ENCODE results near the gene NOC2L. TPM values are rescaled to one million over a fixed set of nuclear protein-coding genes. Genes with fewer than 3 reads are reported as not detected.

The NOC2L gene
- total RNA-seq, 1 experiment from 2014 or later, result 130 TPM

- no peak overlapping the region for H2BK5ac ChIP-seq (ENCODE audit: insufficient read length, low read length)
- no peak overlapping the region for H3K23ac ChIP-seq (ENCODE audit: insufficient read length, low read depth, low read length)
- no peak overlapping the region for H3T11ph ChIP-seq (ENCODE audit: low read length)
- H3K4me3 Mint-ChIP-seq, result no peak overlapping the region
- H2AK5ac ChIP-seq (ENCODE audit: insufficient read length, low read length), result no peak overlapping the region
- no peak for TF ChIP-seq CTCF (conservative IDR thresholded peaks at IDR 0.05)
- H2BK20ac ChIP-seq (ENCODE audit: low read depth, low read length, poor library complexity, severe bottlenecking), result no peak overlapping the region
- no peaks in the 10 kb centered on the region for H3K79me1 ChIP-seq (ENCODE audit: insufficient read depth, low read depth, low read length, poor library complexity, severe bottlenecking)
- no peak overlapping the region for H3K9ac ChIP-seq (ENCODE audit: extremely low read depth, insufficient read length, low read length)
- no peak overlapping the region for H3K14ac ChIP-seq (ENCODE audit: insufficient read depth, low read length)
- no peak overlapping the region for H4K5ac ChIP-seq (ENCODE audit: insufficient read length, low read depth, low read length)
- H3K9me3 Mint-ChIP-seq, result peaks cover 2 to 5% of the 10 kb centered on the region in 2 experiments; a peak in 2 of 5 replicates
- H3K56ac ChIP-seq (ENCODE audit: insufficient read length, low read depth, low read length), result no peak overlapping the region
- no peaks in the 10 kb centered on the region for H3K23me2 ChIP-seq (ENCODE audit: insufficient read length, low read depth, low read length, poor library complexity, severe bottlenecking)
- peaks cover 17 to 22% of the 10 kb centered on the region in 2 experiments for H3K4me1 Mint-ChIP-seq
- H3K27me3 ChIP-seq (ENCODE audit: insufficient read depth, low read length), result peaks cover 41% of the 10 kb centered on the region
- peaks cover 0 to 4% (median 0%) of the 10 kb centered on the region in 3 experiments; a peak in 3 of 7 replicates for H3K36me3 Mint-ChIP-seq (ENCODE audit: insufficient read depth in 1 of 3, low read depth in 3 of 3)
- no peak overlapping the region for H3K27ac Mint-ChIP-seq
- no peak overlapping the region for H3K4ac ChIP-seq (ENCODE audit: low read depth, low read length)
- no CpG with 5 or more reads among the region's 29 CpGs for WGBS (ENCODE audit: extremely low coverage, insufficient read length, low lambda C conversion rate)
- no peak overlapping the region for H3K18ac ChIP-seq (ENCODE audit: insufficient read length, low read depth, low read length)
- no peak overlapping the region for H2BK15ac ChIP-seq (ENCODE audit: low read depth, low read length)
- H3K4me2 ChIP-seq (ENCODE audit: insufficient read depth, insufficient read length, low read length), result no peak overlapping the region
- H2BK12ac ChIP-seq (ENCODE audit: insufficient read length, low read depth, low read length), result no peak overlapping the region
- H3K79me2 ChIP-seq (ENCODE audit: insufficient read depth, low read length), result no peaks in the 10 kb centered on the region
- H3K9me3 ChIP-seq (ENCODE audit: control insufficient read depth, low read depth, low read length), result no peaks in the 10 kb centered on the region
- no peak overlapping the region for H3K27ac ChIP-seq (ENCODE audit: insufficient read length, low read depth, low read length)
- H2AFZ ChIP-seq (ENCODE audit: low read length), result no peak overlapping the region
- no peaks in the 10 kb centered on the region for H3K4me1 ChIP-seq (ENCODE audit: insufficient read depth, low read length)
- H4K8ac ChIP-seq (replicated peaks; ENCODE audit: insufficient read length, low read depth, low read length), result no peak overlapping the region
- no peak overlapping the region for H2BK120ac ChIP-seq (ENCODE audit: low read depth, low read length, poor library complexity, severe bottlenecking)
- DNase-seq, result no peak
- peaks cover 92% of the 10 kb centered on the region for H3K27me3 Mint-ChIP-seq (ENCODE audit: low read depth)
- H4K91ac ChIP-seq (ENCODE audit: insufficient read length, low read depth, low read length), result no peak overlapping the region
- peaks cover 6% of the 10 kb centered on the region for H4K20me1 ChIP-seq (ENCODE audit: control insufficient read depth, insufficient read depth, insufficient read length)
Observed at GRCh38 chr1:919271-919872, 39.7 kb downstream of the NOC2L start.

Data from H9 (cell line).